K562 (cell line): Measurements from ENCODE around the gene LRP1-AS. TPM values are rescaled to one million over a fixed set of nuclear protein-coding genes. Genes with fewer than 3 reads are reported as not detected.

Source experiments
- ARID1B ChIP-seq: fragments of 450-650 bp; IDR thresholded peaks from 2 replicates; pipeline ENCODE4 v1.6.1; 2016; ENCODE audit warnings: antibody characterized with exemption, mild to moderate bottlenecking, inconsistent platforms
- CREB1 ChIP-seq, 2 experiments: sonication (generic) in 1 of 2; formaldehyde crosslinking in 1 of 2; IDR thresholded peaks; 2 replicates each; pipeline versions ENCODE4 v1.6.1 to v1.8.0; 2012 to 2022; ENCODE audit warnings: inconsistent platforms in 1 of 2, mild to moderate bottlenecking in 1 of 2, missing genetic modification reagents in 1 of 2, moderate library complexity in 1 of 2
- CUX1 ChIP-seq: fragments of 200-800 bp; sonication (Bioruptor generic); IDR thresholded peaks from 2 replicates; pipeline ENCODE4 v1.6.1; 2016; ENCODE audit warnings: missing genetic modification characterization, missing compliant biosample characterization
- EGR1 ChIP-seq: fragments of 450-650 bp; conservative IDR thresholded peaks from 2 replicates; pipeline ENCODE4 v1.6.1; 2017; ENCODE audit warnings: mild to moderate bottlenecking
- ELF2 ChIP-seq: fragments of 250-450 bp; sonication (Bioruptor Pico); IDR thresholded peaks from 2 replicates; pipeline ENCODE4 v1.5.0; 2021; ENCODE audit warnings: mild to moderate bottlenecking
- GTF2F1 ChIP-seq: IDR thresholded peaks from 2 replicates; pipeline ENCODE4 v1.6.1; 2011; ENCODE audit warnings: low read depth, low read length, improper control_type of control experiment
- HDAC2 ChIP-seq: fragments of 450-650 bp; IDR thresholded peaks from 2 replicates; pipeline ENCODE4 v1.6.1; 2016; ENCODE audit warnings: mild to moderate bottlenecking
- HSF4 ChIP-seq: fragments of 250-450 bp; sonication (Bioruptor Pico); IDR thresholded peaks from 2 replicates; pipeline ENCODE4 v2.1.2; 2022; ENCODE audit warnings: mild to moderate bottlenecking, moderate library complexity, borderline replicate concordance
- NFE2 ChIP-seq: IDR thresholded peaks from 2 replicates; pipeline ENCODE4 v1.6.1; 2014; ENCODE audit warnings: antibody characterized with exemption, low read depth
- NR2C2 ChIP-seq, 2 experiments: fragments of 200-800 bp in 1 of 2; sonication (Bioruptor generic) in 1 of 2; sonication (generic) in 1 of 2; formaldehyde crosslinking in 1 of 2; IDR thresholded peaks; 2 replicates each; pipeline versions ENCODE4 v1.6.1 to v1.8.0; 2016 to 2022; ENCODE audit warnings: mild to moderate bottlenecking in 1 of 2, missing compliant biosample characterization in 1 of 2, missing genetic modification characterization in 1 of 2, missing genetic modification reagents in 1 of 2
- PML ChIP-seq: IDR thresholded peaks from 2 replicates; pipeline ENCODE4 v1.6.1; 2012; ENCODE audit warnings: low read length, inconsistent platforms
- PTBP1 ChIP-seq: fragments of 200-400 bp; formaldehyde crosslinking; IDR thresholded peaks from 2 replicates; pipeline ENCODE4 v1.6.1; 2017; ENCODE audit warnings: low read depth, low read length
- RCOR1 ChIP-seq, 2 experiments: IDR thresholded peaks; 2 replicates each; pipeline ENCODE4 v1.6.1; 2012; ENCODE audit warnings: low read depth in 2 of 2, low read length in 2 of 2, borderline replicate concordance in 1 of 2, improper control_type of control experiment in 1 of 2
- ZBTB17 ChIP-seq: fragments of 450-650 bp; formaldehyde crosslinking; IDR thresholded peaks from 2 replicates; pipeline ENCODE4 v1.4.0; 2020; ENCODE audit warnings: mild to moderate bottlenecking
- ZFX ChIP-seq: sonication (generic); formaldehyde crosslinking; IDR thresholded peaks from 2 replicates; pipeline ENCODE4 v1.8.0; 2022; ENCODE audit warnings: mild to moderate bottlenecking, missing genetic modification reagents, moderate library complexity
- ZNF766 ChIP-seq: fragments of 200-800 bp; sonication (Bioruptor generic); conservative IDR thresholded peaks from 2 replicates; pipeline ENCODE4 v1.6.1; 2016; ENCODE audit warnings: missing genetic modification characterization, missing compliant biosample characterization
- ZNF79 ChIP-seq: fragments of 250-450 bp; sonication (Bioruptor Pico); IDR thresholded peaks from 2 replicates; pipeline ENCODE4 v1.4.0; 2020; ENCODE audit warnings: low read depth, mild to moderate bottlenecking, moderate library complexity
- ZSCAN32 ChIP-seq: fragments of 450-650 bp; formaldehyde crosslinking; IDR thresholded peaks from 2 replicates; pipeline ENCODE4 v1.4.0; 2020; ENCODE audit warnings: mild to moderate bottlenecking, moderate library complexity
- polyA plus RNA-seq, 8 experiments: library from polyadenylated mRNA; depleted of rRNA in 4 of 8; stranded (reverse) in 5 of 8; unstranded in 3 of 8; fragments of >200 nt; fragmentation: Nextera tagmentation in 2 of 8; fragmentation: Illumina TruSeq in 1 of 8; extraction: Ambion mirVana in 2 of 8; extraction: Trizol in 1 of 8; gene quantifications; 2 replicates each; pipeline versions ENCODE4 v1.2.1 to v1.2.3, GENCODE V29; 2011 to 2014; ENCODE audit warnings: inconsistent platforms in 1 of 8, missing spikeins in 1 of 8
- total RNA-seq, 7 experiments: library from RNA; depleted of rRNA in 6 of 7; stranded (reverse); fragments of >200 nt in 6 of 7; fragmentation: Illumina TruSeq in 2 of 7; extraction: Trizol in 2 of 7; gene quantifications; 2 replicates each; pipeline versions ENCODE4 v1.2.1 to v1.2.3, GENCODE V29; 2011 to 2021; ENCODE audit warnings: low replicate concordance in 1 of 7
- TF ChIP-seq, protein P1 (sequence below): fragments of 450-650 bp; IDR thresholded peaks from 2 replicates; pipeline ENCODE4 v1.6.1; 2017; ENCODE audit warnings: antibody characterized with exemption
- TF ChIP-seq, protein P2 (sequence below): IDR thresholded peaks from 3 replicates; pipeline ENCODE4 v1.6.1; 2011; ENCODE audit warnings: borderline replicate concordance, mild to moderate bottlenecking; ENCODE audit not compliant: insufficient read length, insufficient read depth

Gene LRP1-AS
- total and polyA plus RNA-seq, 9 of the 15 experiments (the other 6 are each of a cell fraction or from before 2014, with no cell fraction given), result not detected

DNA sequence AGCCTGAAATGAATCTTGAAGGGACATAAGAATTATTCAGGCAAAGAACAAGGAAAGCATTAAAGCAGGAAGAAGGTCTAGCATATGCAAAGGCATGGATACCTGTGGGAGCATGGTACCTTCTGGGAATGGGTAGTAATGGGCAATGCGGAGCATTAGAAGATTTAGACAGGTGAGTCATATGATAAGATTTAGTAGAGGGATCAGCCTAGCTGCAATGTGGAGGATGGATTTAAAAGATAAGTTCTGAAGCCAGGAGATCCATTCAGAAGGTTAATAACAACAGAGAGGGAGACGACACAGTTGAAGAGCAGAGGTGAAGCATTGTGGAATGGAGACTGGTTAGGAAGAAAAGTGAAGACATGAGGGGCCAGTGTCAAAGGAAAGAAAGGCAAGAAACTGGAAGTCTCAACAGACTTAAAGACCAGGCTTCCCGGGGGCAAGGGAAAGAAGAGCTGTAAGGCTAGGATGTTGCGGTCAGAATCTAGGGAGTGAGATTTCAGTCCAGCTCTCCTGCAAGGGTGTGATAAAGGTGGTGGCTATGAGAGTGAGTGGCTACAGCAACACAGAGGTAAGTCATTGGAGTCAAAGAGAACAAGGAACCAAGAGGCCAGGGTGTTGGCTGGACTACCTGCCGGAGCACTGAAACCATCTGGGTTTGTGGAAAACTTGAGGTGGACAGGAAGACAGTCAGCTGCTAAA is 30.7 kb downstream of the LRP1-AS start (continued):
- TF ChIP-seq PTBP1 (no peak), ZNF79 (CRISPR knock-in tag) (no peak), CUX1 (CRISPR knock-in tag) (no peak), HDAC2 (0 out of 2 replicates have a peak, but pooled peaks have one; percentile 28), ZBTB17 (CRISPR knock-in tag) (no peak), ZFX (CRISPR knock-in tag) (no peak), EGR1 (no peak), NR2C2 (CRISPR knock-in tag; IDR thresholded peaks at IDR 0.05) (no peak), NR2C2 (tag; IDR thresholded peaks at IDR 0.05) (no peak), CREB1 (IDR thresholded peaks at IDR 0.05) (no peak), CREB1 (CRISPR knock-in tag; IDR thresholded peaks at IDR 0.05) (no peak), GTF2F1 (no peak), ELF2 (no peak), RCOR1 (IDR thresholded peaks at IDR 0.05; ENCODE audit: borderline replicate concordance in 1 of 2, low read depth in 2 of 2, low read length in 2 of 2) (peak in 1 of 2 experiments; percentile 72; a peak in 3 of 4 replicates), ZSCAN32 (CRISPR knock-in tag) (no peak), HSF4 (CRISPR knock-in tag) (no peak), NFE2 (no peak), PML (peak; percentile 49; the same call in 1 of the 2 replicates), ARID1B (peak; percentile 84), ZNF766 (CRISPR knock-in tag) (no peak)
- TF ChIP-seq, protein P1, sequence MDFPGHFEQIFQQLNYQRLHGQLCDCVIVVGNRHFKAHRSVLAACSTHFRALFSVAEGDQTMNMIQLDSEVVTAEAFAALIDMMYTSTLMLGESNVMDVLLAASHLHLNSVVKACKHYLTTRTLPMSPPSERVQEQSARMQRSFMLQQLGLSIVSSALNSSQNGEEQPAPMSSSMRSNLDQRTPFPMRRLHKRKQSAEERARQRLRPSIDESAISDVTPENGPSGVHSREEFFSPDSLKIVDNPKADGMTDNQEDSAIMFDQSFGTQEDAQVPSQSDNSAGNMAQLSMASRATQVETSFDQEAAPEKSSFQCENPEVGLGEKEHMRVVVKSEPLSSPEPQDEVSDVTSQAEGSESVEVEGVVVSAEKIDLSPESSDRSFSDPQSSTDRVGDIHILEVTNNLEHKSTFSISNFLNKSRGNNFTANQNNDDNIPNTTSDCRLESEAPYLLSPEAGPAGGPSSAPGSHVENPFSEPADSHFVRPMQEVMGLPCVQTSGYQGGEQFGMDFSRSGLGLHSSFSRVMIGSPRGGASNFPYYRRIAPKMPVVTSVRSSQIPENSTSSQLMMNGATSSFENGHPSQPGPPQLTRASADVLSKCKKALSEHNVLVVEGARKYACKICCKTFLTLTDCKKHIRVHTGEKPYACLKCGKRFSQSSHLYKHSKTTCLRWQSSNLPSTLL, result no peak
- TF ChIP-seq, protein P2, sequence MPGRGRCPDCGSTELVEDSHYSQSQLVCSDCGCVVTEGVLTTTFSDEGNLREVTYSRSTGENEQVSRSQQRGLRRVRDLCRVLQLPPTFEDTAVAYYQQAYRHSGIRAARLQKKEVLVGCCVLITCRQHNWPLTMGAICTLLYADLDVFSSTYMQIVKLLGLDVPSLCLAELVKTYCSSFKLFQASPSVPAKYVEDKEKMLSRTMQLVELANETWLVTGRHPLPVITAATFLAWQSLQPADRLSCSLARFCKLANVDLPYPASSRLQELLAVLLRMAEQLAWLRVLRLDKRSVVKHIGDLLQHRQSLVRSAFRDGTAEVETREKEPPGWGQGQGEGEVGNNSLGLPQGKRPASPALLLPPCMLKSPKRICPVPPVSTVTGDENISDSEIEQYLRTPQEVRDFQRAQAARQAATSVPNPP, result no peak
